ENCODE measurements around the gene SPTLC1.

The SPTLC1 gene

GRCh38 chr9:92077888-92078287 is 37.3 kb downstream of the SPTLC1 start:
- DNase-seq, result no peak

- DNase-seq, result no peak
Observed at GRCh38 chr9:92071634-92072033, 43.6 kb downstream of the SPTLC1 start.

DNA sequence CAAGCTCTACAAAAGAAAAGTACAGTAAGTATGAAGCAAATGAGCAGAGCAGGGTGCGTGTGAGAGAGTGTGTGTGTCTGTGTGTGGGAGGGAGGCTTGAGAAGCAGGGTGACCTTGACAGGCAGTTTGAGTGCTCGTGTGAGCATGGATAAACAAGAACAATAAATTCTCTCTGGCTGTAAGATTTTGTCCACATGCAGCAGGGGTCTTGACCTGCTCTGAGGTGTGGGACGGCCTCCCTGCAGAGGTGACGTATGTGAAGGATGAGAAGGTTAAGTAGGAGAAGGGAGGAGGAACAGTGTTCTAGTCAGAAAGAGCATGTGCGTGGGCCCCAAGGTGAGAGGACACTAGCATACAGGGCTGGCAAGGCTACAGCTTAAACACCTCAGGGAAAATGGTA is 49.0 kb downstream of the SPTLC1 start:
- no peak for DNase-seq

- no peak for DNase-seq
Observed at GRCh38 chr9:92064711-92065110, 50.5 kb downstream of the SPTLC1 start.

- DNase-seq, result no peak
Observed at GRCh38 chr9:92061184-92061583, 54.0 kb downstream of the SPTLC1 start.

GRCh38 chr9:92059661-92060060 is 55.6 kb downstream of the SPTLC1 start:
- DNase-seq, result no peak

DNA sequence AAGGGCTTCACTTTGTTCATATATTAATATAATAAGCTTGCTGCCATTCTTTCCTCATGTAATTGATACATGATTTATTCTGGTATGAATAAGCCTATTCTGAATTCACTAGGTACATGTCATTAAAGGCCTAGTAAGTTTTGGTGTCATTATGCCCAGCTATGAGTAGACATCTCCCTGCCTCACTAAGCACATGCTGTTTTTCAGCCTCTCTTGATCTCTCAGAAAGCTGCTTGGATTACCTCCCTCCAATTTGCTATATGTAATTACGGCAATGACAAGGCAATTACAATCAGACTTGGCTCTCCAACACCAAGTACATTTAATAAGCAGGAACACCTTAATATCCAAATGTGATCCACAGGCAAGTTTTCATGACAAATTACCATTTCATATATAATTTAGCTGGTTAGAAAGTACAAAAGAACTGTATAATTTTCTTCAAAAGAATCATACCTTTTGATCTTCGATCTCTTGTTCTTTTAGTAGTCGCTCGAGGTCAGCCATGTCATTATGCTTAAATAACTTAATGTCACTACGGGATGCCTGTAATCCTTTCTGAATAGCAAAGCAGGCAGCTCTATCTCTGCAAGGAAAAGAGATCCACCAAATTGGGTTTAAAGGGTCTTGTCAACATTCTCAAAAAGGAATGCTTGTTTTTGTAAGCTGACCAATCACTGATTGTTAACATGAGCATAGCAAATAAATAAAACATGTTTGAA is 56.3 kb downstream of the SPTLC1 start:
- no peak for DNase-seq

DNA sequence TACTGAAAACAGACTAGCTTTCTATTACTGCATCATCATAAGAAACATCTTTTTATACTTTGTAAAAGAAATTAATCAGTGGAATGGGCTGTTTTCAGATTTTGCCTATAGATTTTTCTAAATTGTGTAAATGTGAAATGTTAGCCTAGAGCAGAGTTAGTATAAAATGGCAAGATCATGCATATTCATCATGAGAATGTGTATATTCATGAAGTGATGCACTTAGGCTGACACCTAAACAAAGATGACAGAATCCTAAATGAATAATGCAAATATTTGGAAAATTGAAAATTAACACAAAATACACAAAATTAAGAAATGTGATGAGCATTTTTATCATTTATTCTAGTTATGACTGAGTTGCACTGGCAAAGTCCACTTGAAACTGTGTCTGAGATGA is 57.2 kb downstream of the SPTLC1 start:
- no peak for DNase-seq

- DNase-seq, result no peak
Observed at GRCh38 chr9:92057226-92057625, 58.0 kb downstream of the SPTLC1 start.

DNA sequence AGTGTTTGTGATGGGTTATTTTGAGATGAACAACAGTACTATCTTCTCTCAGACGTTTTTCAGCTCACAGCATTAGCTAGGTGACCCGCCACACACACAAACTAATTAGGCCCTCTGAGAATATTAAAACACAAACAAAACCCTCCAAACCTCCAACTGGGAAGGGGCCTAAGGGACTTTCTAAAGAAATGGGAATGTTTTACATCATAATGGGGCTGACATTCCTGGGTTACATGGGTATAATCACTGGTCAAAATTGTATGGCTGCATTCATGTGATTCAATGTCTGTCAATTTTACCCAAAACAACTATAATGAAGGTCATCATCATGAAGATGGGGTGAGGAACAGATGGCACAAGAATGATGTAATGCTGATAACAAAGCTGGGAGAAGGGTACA is 59.6 kb downstream of the SPTLC1 start:
- no peak for DNase-seq

DNA sequence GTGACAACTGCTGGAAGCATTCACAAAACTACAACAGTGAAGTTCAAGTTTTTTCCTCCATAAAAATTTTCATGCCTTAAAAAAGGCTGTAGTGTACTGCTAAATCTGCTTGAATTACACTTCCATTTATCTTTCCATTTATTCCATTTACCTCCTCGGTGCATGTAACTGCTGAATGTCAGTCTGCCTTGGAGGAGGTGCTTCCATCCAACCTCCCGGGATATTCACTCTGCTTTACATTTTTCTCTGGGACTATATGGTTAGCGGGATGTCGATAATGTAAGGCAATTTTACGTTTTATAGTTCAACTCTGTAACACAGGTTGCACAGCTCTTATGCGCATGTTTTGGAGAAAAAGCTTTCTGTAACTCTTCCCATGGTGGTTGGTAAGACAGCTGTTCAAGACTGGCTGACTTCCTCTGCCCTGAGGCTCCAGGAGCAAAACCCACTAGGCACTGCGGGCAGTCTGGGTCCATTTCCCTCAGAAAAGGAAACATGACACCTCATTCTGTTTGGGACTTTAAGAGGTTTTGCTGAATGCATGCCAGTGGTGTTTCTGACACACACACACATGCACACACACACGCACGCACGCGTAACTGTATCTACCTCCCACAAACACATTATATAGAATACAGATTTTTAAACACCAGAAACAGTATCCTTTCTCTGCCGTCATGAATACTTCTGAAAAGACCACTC is 66.1 kb downstream of the SPTLC1 start:
- DNase-seq, result no peak

DNA sequence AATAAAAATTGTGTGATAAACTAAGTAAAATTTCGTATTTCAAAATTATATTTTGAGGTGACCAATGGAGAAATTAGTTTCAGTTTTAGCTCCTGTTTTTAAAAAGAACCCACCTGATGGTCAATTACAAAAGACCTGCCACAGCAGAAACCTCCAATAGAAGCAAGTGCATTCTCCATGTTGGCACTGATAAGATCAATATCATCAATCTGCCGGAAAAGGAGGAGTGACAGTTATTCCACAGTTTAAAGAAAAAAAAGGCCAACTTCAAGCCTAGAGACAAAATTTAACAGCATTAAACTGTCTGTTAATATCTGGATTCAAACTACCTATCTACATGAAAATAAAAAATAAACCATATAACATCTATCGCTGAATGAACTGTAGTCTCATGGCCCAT is 67.7 kb downstream of the SPTLC1 start:
- no peak for DNase-seq

DNA sequence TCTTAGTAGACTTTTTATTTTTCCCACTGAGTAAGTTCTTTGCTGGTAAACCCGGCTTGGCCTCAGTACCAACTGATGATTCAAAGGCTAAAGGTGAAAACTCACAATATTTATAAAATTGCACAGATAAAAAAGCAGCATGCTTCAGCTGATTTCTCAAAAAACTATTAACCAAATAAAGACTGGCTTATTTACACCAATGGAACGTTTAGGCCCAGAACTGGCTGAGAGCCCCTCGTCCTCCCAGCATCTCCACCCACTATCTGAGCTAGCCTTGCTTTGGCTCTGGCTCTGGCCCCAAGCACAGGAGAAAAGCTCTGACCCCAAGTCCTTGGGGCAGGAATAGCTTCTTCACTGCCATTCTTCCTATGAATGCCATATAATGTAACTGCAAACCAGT is 68.5 kb downstream of the SPTLC1 start:
- no peak for DNase-seq

- DNase-seq, result no peak
Observed at GRCh38 chr9:92044936-92045335, 70.3 kb downstream of the SPTLC1 start.

DNA sequence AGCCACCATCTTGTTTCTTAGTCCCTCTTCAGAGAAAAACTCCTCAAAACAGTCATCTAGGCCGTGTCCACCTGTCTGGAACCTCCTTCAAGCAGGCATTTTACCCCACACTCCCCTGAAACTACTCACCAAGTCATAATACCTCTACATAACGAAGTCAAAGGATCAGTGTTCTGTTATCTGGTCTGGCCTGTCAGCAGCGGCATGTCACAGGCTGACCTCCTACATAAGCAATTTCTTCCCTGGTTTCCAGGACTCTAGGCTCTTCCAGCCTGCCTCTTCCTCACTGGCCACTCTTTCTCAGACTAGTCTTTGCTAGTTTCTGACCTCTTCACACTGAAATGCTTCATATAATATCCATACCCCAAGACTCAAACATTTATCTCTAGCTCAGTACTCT is 72.2 kb downstream of the SPTLC1 start:
- DNase-seq, result no peak

DNA sequence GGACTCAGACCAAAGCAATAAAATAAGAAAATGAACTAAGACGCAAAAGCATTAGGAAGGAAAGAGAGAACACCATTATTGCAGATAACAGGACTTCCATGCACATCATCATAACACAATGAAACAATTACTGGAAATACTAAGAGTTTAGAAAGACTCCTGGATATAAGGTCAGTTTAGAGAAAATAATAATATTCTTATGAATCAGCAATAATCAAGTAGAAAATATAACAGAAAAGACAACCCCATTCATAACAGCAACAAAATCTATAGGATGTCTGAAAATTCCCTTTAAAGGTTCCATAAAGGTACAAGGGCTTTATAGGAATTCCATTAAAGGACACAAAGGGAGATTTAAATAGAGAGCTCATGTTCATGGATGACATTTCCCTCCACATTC is 73.0 kb downstream of the SPTLC1 start:
- DNase-seq, result no peak

- no peak for DNase-seq
Observed at GRCh38 chr9:92036756-92037155, 78.5 kb downstream of the SPTLC1 start.

- DNase-seq, result no peak
Observed at GRCh38 chr9:92036411-92036746, 78.8 kb downstream of the SPTLC1 start.

- no peak for DNase-seq
Observed at GRCh38 chr9:92035687-92036410, 79.4 kb downstream of the SPTLC1 start.

- no peak for DNase-seq
Observed at GRCh38 chr9:92035146-92035545, 80.1 kb downstream of the SPTLC1 start.

DNA sequence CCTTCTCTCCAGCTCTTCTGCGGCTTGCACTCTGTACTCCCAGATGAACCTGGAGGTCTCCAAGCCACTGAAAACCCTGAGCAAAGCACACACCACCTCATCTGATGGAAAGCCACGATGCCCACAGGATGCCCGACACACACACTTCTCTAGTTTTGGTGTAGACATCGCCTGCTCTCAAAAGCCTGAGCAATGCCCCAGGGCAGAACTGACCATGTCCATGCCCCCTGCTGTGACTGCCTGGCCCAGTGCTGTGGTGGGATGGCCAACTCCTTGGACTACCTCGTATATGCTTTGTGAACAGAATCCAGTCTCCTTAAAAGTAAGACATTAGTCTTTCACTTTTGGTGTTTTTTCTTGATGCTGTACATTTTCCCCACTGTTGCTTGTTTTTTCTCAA is 81.2 kb downstream of the SPTLC1 start:
- no peak for DNase-seq

GRCh38 chr9:92033307-92033706 is 81.9 kb downstream of the SPTLC1 start:
- no peak for DNase-seq

GRCh38 chr9:92032891-92033290 is 82.3 kb downstream of the SPTLC1 start:
- DNase-seq, result no peak

DNA sequence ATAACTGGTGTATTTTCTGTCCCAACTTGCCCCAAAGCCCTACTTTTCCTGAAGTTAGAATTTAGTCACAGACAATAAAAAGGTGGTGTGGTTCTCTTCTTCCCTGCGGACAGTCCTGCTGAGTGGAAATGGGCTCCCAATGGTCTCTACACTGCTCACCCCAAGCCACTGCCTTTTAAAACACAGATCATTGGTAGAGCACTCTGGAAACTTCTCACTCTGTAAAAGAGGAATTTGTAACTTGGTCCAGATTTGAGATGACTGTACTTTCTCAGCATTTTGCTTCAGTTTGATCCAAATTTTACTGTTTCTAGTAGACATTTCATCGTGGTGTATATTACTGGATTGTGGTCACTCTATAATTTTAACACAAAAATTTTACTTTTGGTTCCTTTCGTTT is 84.8 kb downstream of the SPTLC1 start:
- no peak for DNase-seq

Measured in activated CD4-positive, CD25-positive, alpha-beta regulatory T cell treated with anti-CD3 and anti-CD28 coated beads, Interleukin-2, amount 50 U/mL, for 72 hours (primary cell).